IMR-90 (cell line): ENCODE results near the gene TBC1D32. TPM values are rescaled to one million over a fixed set of nuclear protein-coding genes. Genes with fewer than 3 reads are reported as not detected.

Source experiments
- ATAC-seq: fragments of 200-7000 bp; cut with Tn5 transposase; 2 replicates; pipeline ENCODE4 v1.9.1; 2020; ENCODE audit warnings: low read depth, mild to moderate bottlenecking, moderate library complexity
- BruUV-seq: library from RNA; stranded (reverse); fragments of 400-500 nt; replicated peaks from 2 replicates; lab custom pipeline; 2021; lab: Mats Ljungman, UMichigan
- CTCF ChIA-PET: fragments of 300-600 bp; formaldehyde crosslinking; extraction: SDS; loops from one replicate; lab custom pipeline; 2021; ENCODE audit warnings: antibody characterized with exemption; lab: Yijun Ruan, JAX
- POLR2A ChIA-PET: fragments of 300-600 bp; sonication (Branson Sonifier 250); formaldehyde crosslinking; loops from one replicate; lab custom pipeline; 2022; ENCODE audit warnings: antibody characterized with exemption; ENCODE audit not compliant: unreplicated experiment; lab: Charles Lee
- DNase-seq: peaks from one replicate; pipeline ENCODE4 v3.0.0; 2013
- H2AFZ ChIP-seq: replicated peaks from 2 replicates; pipeline ENCODE3; 2013; ENCODE audit warnings: low read length, mild to moderate bottlenecking; ENCODE audit not compliant: poor library complexity
- H2AK5ac ChIP-seq: 2 replicates; pipeline ENCODE4 v1.6.1; 2013; ENCODE audit warnings: low read depth, low read length, inconsistent platforms
- H2AK9ac ChIP-seq: replicated peaks from 2 replicates; pipeline ENCODE3; 2013; ENCODE audit warnings: mild to moderate bottlenecking, low read depth, low read length, moderate library complexity; ENCODE audit not compliant: poor library complexity
- H2BK120ac ChIP-seq: 2 replicates; pipeline ENCODE4 v1.6.1; 2013; ENCODE audit warnings: low read depth, low read length, inconsistent platforms
- H2BK15ac ChIP-seq: 3 replicates; pipeline ENCODE4 v1.6.1; 2013; ENCODE audit warnings: low read depth, low read length, inconsistent platforms
- H2BK20ac ChIP-seq: 2 replicates; pipeline ENCODE4 v1.6.1; 2013; ENCODE audit warnings: low read depth, mild to moderate bottlenecking, inconsistent platforms, low read length, moderate library complexity
- H2BK5ac ChIP-seq: 2 replicates; pipeline ENCODE4 v1.6.1; 2013; ENCODE audit warnings: mild to moderate bottlenecking, low read depth, low read length, inconsistent platforms; ENCODE audit not compliant: poor library complexity, severe bottlenecking
- H3K14ac ChIP-seq: replicated peaks from 2 replicates; pipeline ENCODE4 v1.6.1; 2013; ENCODE audit warnings: low read depth, low read length, inconsistent platforms
- H3K18ac ChIP-seq: 2 replicates; pipeline ENCODE4 v1.6.1; 2013; ENCODE audit warnings: low read depth, low read length, control low read depth
- H3K23ac ChIP-seq: 2 replicates; pipeline ENCODE4 v1.6.1; 2013; ENCODE audit warnings: low read depth, low read length, inconsistent platforms
- H3K27ac ChIP-seq: 2 replicates; pipeline ENCODE4 v1.5.1; 2013; ENCODE audit warnings: mild to moderate bottlenecking, control low read depth, low read length; ENCODE audit not compliant: insufficient read depth
- H3K27me3 ChIP-seq: 2 replicates; pipeline ENCODE4 v1.6.1; 2013; ENCODE audit warnings: low read length; ENCODE audit not compliant: control insufficient read depth, insufficient read depth
- H3K36me3 ChIP-seq: 2 replicates; pipeline ENCODE4 v1.6.1; 2013; ENCODE audit warnings: low read length, mixed read lengths; ENCODE audit not compliant: control insufficient read depth, insufficient read depth
- H3K4ac ChIP-seq: 2 replicates; pipeline ENCODE4 v1.6.1; 2013; ENCODE audit warnings: low read depth, low read length, inconsistent platforms
- H3K4me1 ChIP-seq: 2 replicates; pipeline ENCODE4 v1.6.1; 2013; ENCODE audit warnings: low read length, mixed read lengths; ENCODE audit not compliant: control insufficient read depth, insufficient read depth
- H3K4me2 ChIP-seq: 2 replicates; pipeline ENCODE4 v1.6.1; 2013; ENCODE audit warnings: low read depth, mild to moderate bottlenecking, control low read depth, low read length, moderate library complexity
- H3K4me3 ChIP-seq: 2 replicates; pipeline ENCODE4 v1.5.1; 2013; ENCODE audit warnings: low read depth, mild to moderate bottlenecking, control low read depth, low read length, moderate library complexity; ENCODE audit not compliant: insufficient read depth
- H3K56ac ChIP-seq: 2 replicates; pipeline ENCODE4 v1.6.1; 2013; ENCODE audit warnings: low read length, inconsistent platforms; ENCODE audit not compliant: insufficient read depth; ENCODE audit errors: extremely low read depth
- H3K79me1 ChIP-seq, 2 experiments: 2 replicates each; pipeline ENCODE4 v1.6.1; 2013; ENCODE audit warnings: low read length in 2 of 2, inconsistent platforms in 1 of 2, low read depth in 1 of 2
- H3K9ac ChIP-seq: 2 replicates; pipeline ENCODE4 v1.6.1; 2013; ENCODE audit warnings: low read depth, low read length, control low read depth
- H3K9me1 ChIP-seq: 2 replicates; pipeline ENCODE4 v1.6.1; 2013; ENCODE audit warnings: low read length, inconsistent platforms; ENCODE audit not compliant: insufficient read depth
- H3K9me3 ChIP-seq: 2 replicates; pipeline ENCODE4 v1.6.1; 2013; ENCODE audit warnings: low read length; ENCODE audit not compliant: control insufficient read depth, insufficient read depth
- H4K20me1 ChIP-seq: 2 replicates; pipeline ENCODE4 v1.6.1; 2013; ENCODE audit warnings: low read length, inconsistent platforms; ENCODE audit not compliant: insufficient read depth
- H4K5ac ChIP-seq: 2 replicates; pipeline ENCODE4 v1.6.1; 2013; ENCODE audit warnings: mild to moderate bottlenecking, low read depth, low read length, control low read depth
- H4K8ac ChIP-seq, 2 experiments: 2 replicates each; pipeline ENCODE4 v1.6.1; 2013; ENCODE audit warnings: low read depth in 2 of 2, low read length in 2 of 2, control low read depth in 1 of 2, inconsistent platforms in 1 of 2
- H4K91ac ChIP-seq: 2 replicates; pipeline ENCODE4 v1.6.1; 2013; ENCODE audit warnings: low read depth, low read length, inconsistent platforms; ENCODE audit not compliant: insufficient read depth
- BHLHE40 ChIP-seq: fragments of 150-350 bp; IDR thresholded peaks from 2 replicates; pipeline ENCODE4 v1.6.1; 2016; ENCODE audit warnings: mild to moderate bottlenecking, low read depth, low read length
- CEBPB ChIP-seq: IDR thresholded peaks from 2 replicates; pipeline ENCODE4 v1.6.1; 2012; ENCODE audit warnings: low read depth, low read length, improper control_type of control experiment
- CHD1 ChIP-seq: IDR thresholded peaks from 2 replicates; pipeline ENCODE4 v1.6.1; 2012; ENCODE audit warnings: low read depth, low read length, improper control_type of control experiment
- FOS ChIP-seq: fragments of 150-350 bp; IDR thresholded peaks from 2 replicates; pipeline ENCODE4 v1.6.1; 2016; ENCODE audit warnings: low read depth, low read length
- MAFK ChIP-seq: IDR thresholded peaks from 2 replicates; pipeline ENCODE4 v1.6.1; 2012; ENCODE audit warnings: low read depth, low read length, improper control_type of control experiment
- MAZ ChIP-seq: IDR thresholded peaks from 2 replicates; pipeline ENCODE4 v1.6.1; 2012; ENCODE audit warnings: low read depth, mild to moderate bottlenecking, low read length, improper control_type of control experiment, moderate library complexity, borderline replicate concordance
- MXI1 ChIP-seq: IDR thresholded peaks from 2 replicates; pipeline ENCODE4 v1.6.1; 2012; ENCODE audit warnings: low read depth, mild to moderate bottlenecking, low read length, moderate library complexity, borderline replicate concordance
- NFE2L2 ChIP-seq: fragments of 150-350 bp; IDR thresholded peaks from 2 replicates; pipeline ENCODE4 v1.6.1; 2016; ENCODE audit warnings: low read depth, mild to moderate bottlenecking, low read length
- POLR2A ChIP-seq: IDR thresholded peaks from 2 replicates; pipeline ENCODE4 v1.6.1; 2012; ENCODE audit warnings: mild to moderate bottlenecking, low read depth, low read length
- RAD21 ChIP-seq: IDR thresholded peaks from 2 replicates; pipeline ENCODE4 v1.6.1; 2012; ENCODE audit warnings: low read length, improper control_type of control experiment
- RCOR1 ChIP-seq: IDR thresholded peaks from 2 replicates; pipeline ENCODE4 v1.6.1; 2012; ENCODE audit warnings: mild to moderate bottlenecking, low read length, improper control_type of control experiment; ENCODE audit not compliant: insufficient replicate concordance
- RFX5 ChIP-seq: IDR thresholded peaks from 2 replicates; pipeline ENCODE4 v1.8.0; 2012; ENCODE audit warnings: low read depth, mild to moderate bottlenecking, low read length, moderate library complexity
- SMC3 ChIP-seq: fragments of 150-350 bp; IDR thresholded peaks from 2 replicates; pipeline ENCODE4 v1.6.1; 2016; ENCODE audit warnings: low read depth, mild to moderate bottlenecking, antibody characterized with exemption, low read length, moderate library complexity
- WGBS, 2 experiments: methylation state at CpG; one replicate each; pipeline versions ENCODE4 v1.1.5 to v1.1.7; 2013; ENCODE audit warnings: missing lambda C conversion rate in 2 of 2; ENCODE audit not compliant: insufficient read length in 1 of 2; ENCODE audit errors: extremely low coverage in 2 of 2; 5-methylcytosine and 5-hydroxymethylcytosine counted together
- dilution Hi-C: fragments of 300-500 bp; cut with HindIII; formaldehyde crosslinking; loops from one replicate; pipeline ENCODE4 v1.14.3; 2018; ENCODE audit warnings: low sequenced_read_pairs; ENCODE audit not compliant: unreplicated experiment
- in situ Hi-C: fragments of 300-500 bp; cut with MboI; formaldehyde crosslinking; loops from 3 replicates; pipeline ENCODE4 v1.14.3; 2019; ENCODE audit warnings: low sequenced_read_pairs, inconsistent platforms, mixed read lengths
- intact Hi-C: fragments of 100-400 bp; cut with micrococcal nuclease; formaldehyde crosslinking; loops from 2 replicates; pipeline ENCODE4 v1.10.0; 2022
- polyA plus RNA-seq, 3 experiments: library from polyadenylated mRNA; depleted of rRNA; stranded (reverse); fragments of >200 nt; gene quantifications; 2 replicates each; pipeline ENCODE4 v1.2.3, GENCODE V29; 2012; ENCODE audit warnings: low replicate concordance in 1 of 3
- total RNA-seq: library from RNA; depleted of rRNA; stranded (reverse); fragments of >200 nt; gene quantifications from 2 replicates; pipeline ENCODE4 v1.2.3, GENCODE V29; 2012
- TF ChIP-seq, protein P1 (sequence below): fragments of 150-350 bp; IDR thresholded peaks from 2 replicates; pipeline ENCODE4 v1.6.1; 2016; ENCODE audit warnings: low read depth, mild to moderate bottlenecking, low read length, moderate library complexity, borderline replicate concordance
- TF ChIP-seq, protein P2 (sequence below): fragments of 150-350 bp; IDR thresholded peaks from 2 replicates; pipeline ENCODE4 v1.6.1; 2017; ENCODE audit warnings: mild to moderate bottlenecking, antibody characterized with exemption, low read length, low read depth
- TF ChIP-seq, protein P3 (sequence below): conservative IDR thresholded peaks from 2 replicates; pipeline ENCODE4 v1.5.1; 2012; ENCODE audit warnings: mild to moderate bottlenecking, low read depth, low read length, improper control_type of control experiment

Gene TBC1D32
- total and polyA plus RNA-seq, 2 of the 4 experiments (the other 2 are of a cell fraction), result 3.0 to 7.2 TPM

DNA sequence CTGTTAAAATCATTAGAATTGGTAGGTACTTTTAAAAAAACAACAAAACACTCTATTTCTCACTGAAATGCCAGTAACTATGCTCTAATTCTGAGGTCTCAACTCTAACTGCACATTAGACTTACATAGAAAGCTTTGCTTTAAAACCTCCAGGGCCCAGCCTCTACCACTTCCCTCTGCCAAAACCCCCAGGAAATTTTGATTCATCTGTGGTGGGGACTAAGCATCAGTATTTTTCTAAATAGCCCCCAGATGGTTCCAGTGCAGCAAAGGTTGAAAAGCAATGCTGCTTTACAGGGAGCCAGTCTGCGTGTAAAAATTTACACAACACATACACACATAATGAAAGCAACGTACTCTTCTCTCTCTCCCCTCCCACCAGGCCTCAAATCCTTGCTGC lies 3.8 kb downstream of the TBC1D32 start:
- Histone ChIP-seq H4K20me1 (no peaks in the 10 kb centered on the region), H3K56ac (no peak overlapping the region), H3K9me3 (no peaks in the 10 kb centered on the region), H3K4me2 (no peak overlapping the region), H2BK120ac (no peak overlapping the region), H2BK20ac (no peak overlapping the region), H3K23ac (no peak overlapping the region), H2BK5ac (no peak overlapping the region), H2AFZ (no peak overlapping the region), H3K9ac (no peak overlapping the region), H3K18ac (no peak overlapping the region), H3K4ac (no peak overlapping the region), H2AK5ac (no peak overlapping the region), H3K14ac (no peak overlapping the region), H4K5ac (no peak overlapping the region), H3K36me3 (no peaks in the 10 kb centered on the region), H4K91ac (no peak overlapping the region), H3K27ac (no peak overlapping the region), H4K8ac (no peak overlapping the region), H3K4me1 (no peaks in the 10 kb centered on the region), H2AK9ac (no peak overlapping the region), H3K9me1 (no peaks in the 10 kb centered on the region), H3K27me3 (no peaks in the 10 kb centered on the region), H3K79me1 (peaks cover 4 to 6% of the 10 kb centered on the region in 2 experiments; a peak in 3 of 4 replicates), H3K4me3 (no peak overlapping the region), H2BK15ac (no peak overlapping the region)
- no CpG with 5 or more reads among the region's 2 CpGs for WGBS, 2 experiments
- BruUV-seq, result no TSS peak
- ChIA-PET CTCF (no interaction called here), POLR2A (no interaction called here)
- ATAC-seq, result no peak
- TF ChIP-seq POLR2A, result no peak
- no peak for TF ChIP-seq RFX5
- TF ChIP-seq CEBPB, result no peak
- TF ChIP-seq, protein P1, sequence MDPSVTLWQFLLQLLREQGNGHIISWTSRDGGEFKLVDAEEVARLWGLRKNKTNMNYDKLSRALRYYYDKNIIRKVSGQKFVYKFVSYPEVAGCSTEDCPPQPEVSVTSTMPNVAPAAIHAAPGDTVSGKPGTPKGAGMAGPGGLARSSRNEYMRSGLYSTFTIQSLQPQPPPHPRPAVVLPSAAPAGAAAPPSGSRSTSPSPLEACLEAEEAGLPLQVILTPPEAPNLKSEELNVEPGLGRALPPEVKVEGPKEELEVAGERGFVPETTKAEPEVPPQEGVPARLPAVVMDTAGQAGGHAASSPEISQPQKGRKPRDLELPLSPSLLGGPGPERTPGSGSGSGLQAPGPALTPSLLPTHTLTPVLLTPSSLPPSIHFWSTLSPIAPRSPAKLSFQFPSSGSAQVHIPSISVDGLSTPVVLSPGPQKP, result no peak
- TF ChIP-seq, protein P2, sequence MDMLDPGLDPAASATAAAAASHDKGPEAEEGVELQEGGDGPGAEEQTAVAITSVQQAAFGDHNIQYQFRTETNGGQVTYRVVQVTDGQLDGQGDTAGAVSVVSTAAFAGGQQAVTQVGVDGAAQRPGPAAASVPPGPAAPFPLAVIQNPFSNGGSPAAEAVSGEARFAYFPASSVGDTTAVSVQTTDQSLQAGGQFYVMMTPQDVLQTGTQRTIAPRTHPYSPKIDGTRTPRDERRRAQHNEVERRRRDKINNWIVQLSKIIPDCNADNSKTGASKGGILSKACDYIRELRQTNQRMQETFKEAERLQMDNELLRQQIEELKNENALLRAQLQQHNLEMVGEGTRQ, result no peak
- TF ChIP-seq NFE2L2, result no peak
- no peak for TF ChIP-seq RCOR1
- no peak for TF ChIP-seq CHD1
- TF ChIP-seq BHLHE40, result no peak
- TF ChIP-seq, protein P3, sequence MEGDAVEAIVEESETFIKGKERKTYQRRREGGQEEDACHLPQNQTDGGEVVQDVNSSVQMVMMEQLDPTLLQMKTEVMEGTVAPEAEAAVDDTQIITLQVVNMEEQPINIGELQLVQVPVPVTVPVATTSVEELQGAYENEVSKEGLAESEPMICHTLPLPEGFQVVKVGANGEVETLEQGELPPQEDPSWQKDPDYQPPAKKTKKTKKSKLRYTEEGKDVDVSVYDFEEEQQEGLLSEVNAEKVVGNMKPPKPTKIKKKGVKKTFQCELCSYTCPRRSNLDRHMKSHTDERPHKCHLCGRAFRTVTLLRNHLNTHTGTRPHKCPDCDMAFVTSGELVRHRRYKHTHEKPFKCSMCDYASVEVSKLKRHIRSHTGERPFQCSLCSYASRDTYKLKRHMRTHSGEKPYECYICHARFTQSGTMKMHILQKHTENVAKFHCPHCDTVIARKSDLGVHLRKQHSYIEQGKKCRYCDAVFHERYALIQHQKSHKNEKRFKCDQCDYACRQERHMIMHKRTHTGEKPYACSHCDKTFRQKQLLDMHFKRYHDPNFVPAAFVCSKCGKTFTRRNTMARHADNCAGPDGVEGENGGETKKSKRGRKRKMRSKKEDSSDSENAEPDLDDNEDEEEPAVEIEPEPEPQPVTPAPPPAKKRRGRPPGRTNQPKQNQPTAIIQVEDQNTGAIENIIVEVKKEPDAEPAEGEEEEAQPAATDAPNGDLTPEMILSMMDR, result no peak
- TF ChIP-seq MAFK, result no peak
- no peak for TF ChIP-seq MXI1
- no peak for TF ChIP-seq SMC3
- no peak for TF ChIP-seq RAD21
- no peak for TF ChIP-seq FOS
- no peak for TF ChIP-seq MAZ
- dilution Hi-C loops, result no loop called here
- DNase-seq, result no peak
- intact Hi-C loops, result loop anchor here (10.0 kb wide), 1 partner anchor 1986 kb away; the partner anchor contains the start of gene MAN1A1
- in situ Hi-C loops, result no loop called here
